GM13976 (cell line): ENCODE measurements around the gene MAPK8IP2.
A peak's percentile ranks its signal among the peaks of the same experiment; 100 is the strongest.
"Not testable (repeated sequence)": the region's sequence is repeated elsewhere in the genome, so short reads cannot be mapped to it uniquely, and the experiment has no call there.

Source experiments
- DNase-seq: peaks from one replicate; pipeline ENCODE4 v3.0.0; 2012; ENCODE audit warnings: low spot score
- in situ Hi-C: fragments of 300-500 bp; cut with MboI; formaldehyde crosslinking; loops from one replicate; pipeline ENCODE4 v1.12.0; 2022; ENCODE audit warnings: low sequenced_read_pairs, mixed read lengths, inconsistent platforms; ENCODE audit not compliant: unreplicated experiment
- TF ChIP-seq, protein P1 (sequence below): IDR thresholded peaks from 2 replicates; pipeline ENCODE4 v1.5.1; 2012; ENCODE audit warnings: borderline replicate concordance, mild to moderate bottlenecking; ENCODE audit not compliant: insufficient read depth; ENCODE audit errors: extremely low read depth, missing control alignments, control extremely low read depth

MAPK8IP2 gene

DNA sequence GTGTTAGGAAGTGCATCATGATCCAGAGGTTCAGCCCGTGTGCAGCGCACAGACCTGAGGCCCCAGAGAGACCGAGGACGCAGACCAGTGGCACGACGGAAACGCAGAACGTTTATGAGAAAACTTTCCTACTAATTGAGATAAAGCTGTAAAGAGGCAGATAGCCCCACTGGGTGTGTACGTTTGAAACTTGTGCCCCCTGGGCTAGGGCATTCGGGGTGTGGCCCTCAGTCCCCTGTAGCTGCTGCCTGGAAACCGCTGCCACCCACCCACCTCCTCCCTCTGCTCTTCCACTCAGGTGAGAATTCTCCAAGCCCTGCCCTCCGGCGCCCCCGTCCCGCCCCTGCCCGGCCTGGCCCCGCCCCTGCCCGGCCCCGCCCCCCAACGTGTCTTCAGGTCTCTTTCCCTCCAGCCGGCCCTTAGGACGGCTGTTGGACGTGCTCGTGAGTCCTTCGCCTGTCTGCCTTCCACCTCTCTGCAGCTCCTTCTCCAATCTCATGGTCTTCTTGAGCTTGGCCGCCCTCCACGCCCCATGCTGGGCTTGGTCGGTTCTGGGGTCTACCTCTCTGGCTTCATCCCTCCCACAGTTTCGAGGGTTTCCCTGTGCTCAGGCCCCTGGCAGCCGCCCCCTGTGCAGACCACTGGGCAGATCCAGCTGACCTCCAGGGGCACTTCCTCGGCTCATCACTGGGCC lies 12.1 kb downstream of the MAPK8IP2 start:
- peak; percentile 77 for DNase-seq
- in situ Hi-C loops, result no loop called here
- TF ChIP-seq, protein P1, sequence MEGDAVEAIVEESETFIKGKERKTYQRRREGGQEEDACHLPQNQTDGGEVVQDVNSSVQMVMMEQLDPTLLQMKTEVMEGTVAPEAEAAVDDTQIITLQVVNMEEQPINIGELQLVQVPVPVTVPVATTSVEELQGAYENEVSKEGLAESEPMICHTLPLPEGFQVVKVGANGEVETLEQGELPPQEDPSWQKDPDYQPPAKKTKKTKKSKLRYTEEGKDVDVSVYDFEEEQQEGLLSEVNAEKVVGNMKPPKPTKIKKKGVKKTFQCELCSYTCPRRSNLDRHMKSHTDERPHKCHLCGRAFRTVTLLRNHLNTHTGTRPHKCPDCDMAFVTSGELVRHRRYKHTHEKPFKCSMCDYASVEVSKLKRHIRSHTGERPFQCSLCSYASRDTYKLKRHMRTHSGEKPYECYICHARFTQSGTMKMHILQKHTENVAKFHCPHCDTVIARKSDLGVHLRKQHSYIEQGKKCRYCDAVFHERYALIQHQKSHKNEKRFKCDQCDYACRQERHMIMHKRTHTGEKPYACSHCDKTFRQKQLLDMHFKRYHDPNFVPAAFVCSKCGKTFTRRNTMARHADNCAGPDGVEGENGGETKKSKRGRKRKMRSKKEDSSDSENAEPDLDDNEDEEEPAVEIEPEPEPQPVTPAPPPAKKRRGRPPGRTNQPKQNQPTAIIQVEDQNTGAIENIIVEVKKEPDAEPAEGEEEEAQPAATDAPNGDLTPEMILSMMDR, result no peak

DNA sequence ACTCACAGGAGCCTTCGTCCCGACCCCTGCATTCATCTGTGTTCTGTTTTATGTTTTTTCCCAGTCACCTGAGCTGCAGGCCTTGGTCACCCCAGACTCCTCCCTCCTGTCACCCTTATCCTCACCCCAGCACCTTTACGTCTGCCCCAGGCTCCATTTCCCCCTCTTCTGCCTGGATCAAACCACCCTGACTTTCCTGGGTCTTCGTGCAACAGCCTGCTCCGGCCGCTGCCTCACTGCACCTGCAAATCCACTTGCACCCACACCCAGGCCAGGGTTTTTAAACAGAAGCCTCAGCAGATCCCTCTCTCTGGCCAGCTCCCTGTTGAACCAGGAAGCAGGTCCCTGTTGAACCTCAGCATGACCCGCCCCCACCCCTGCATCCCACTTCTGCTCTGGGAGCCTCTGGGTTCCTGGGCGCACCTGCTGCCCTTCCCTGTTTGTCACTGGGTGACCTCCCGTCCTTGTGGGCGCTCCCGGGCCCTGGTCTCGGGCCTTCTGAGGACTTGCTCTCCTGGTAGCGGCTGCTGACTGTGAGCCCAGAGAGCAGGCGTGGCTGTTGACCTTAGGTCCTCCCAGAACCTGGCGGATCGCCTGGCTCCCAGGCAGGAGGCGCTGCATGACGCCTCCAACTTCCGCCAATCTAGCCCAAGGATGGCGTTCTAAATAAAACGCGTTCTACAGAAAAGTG lies 12.8 kb downstream of the MAPK8IP2 start:
- in situ Hi-C loops, result no loop called here
- DNase-seq, result peak; percentile 24
- TF ChIP-seq, protein P1, result no peak

DNA sequence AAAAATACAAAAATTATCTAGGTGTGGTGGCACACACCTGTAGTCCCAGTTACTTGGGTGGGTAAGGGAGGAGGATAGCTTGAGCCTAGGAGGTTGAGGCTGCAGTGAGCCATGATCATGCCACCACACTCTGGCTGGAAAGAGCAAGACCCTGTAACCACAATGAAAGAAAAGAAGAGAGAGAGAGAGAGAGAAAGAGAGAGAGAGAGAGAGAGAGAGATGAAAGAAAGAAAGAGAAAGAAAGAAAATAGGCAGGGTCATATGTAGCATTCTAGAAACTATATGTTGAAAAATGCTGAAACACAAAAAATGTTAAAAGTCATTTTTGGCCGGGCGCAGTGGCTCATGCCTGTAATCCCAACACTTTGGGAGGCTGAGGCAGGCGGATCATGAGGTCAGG lies 13.7 kb downstream of the MAPK8IP2 start:
- in situ Hi-C loops, DNase-seq: not testable (repeated sequence)

DNA sequence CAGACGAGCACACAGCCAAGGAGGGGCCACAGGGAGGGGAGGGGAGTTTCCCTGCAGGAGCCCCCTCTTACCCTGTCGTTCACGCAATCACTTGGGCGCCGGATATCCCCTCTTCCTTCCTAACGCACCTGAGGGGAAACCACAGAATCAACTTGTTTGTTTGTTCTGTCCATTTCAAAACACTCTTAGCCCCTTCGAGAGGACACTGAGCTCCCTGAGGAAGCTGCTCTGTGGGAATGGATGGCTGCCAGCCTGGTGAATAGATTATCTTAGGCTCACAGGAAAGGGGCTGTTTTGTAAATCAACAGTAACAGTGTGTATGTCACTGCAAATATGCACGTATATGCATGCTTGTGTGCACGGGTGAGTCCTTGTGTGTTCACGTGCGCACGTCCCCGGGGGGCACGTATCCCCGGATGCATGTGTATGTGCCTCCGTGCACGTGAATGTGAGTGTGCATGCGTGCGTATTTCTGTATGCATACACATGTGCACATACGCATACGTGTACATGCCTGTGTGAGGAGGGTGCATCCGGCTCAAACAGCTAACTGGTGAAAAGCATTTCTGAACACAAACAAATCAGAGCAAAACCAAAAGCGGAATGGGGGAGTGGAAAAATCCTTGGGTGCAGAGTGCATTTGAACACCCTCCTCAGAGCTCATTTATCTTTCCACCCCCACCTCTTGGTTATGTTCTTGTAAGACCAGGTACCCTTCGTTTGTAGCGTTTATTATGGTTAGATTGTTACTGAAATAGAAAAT lies 20.2 kb downstream of the MAPK8IP2 start:
- peak; percentile 84 for DNase-seq
- in situ Hi-C loops, result no loop called here
- TF ChIP-seq, protein P1, result no peak

DNA sequence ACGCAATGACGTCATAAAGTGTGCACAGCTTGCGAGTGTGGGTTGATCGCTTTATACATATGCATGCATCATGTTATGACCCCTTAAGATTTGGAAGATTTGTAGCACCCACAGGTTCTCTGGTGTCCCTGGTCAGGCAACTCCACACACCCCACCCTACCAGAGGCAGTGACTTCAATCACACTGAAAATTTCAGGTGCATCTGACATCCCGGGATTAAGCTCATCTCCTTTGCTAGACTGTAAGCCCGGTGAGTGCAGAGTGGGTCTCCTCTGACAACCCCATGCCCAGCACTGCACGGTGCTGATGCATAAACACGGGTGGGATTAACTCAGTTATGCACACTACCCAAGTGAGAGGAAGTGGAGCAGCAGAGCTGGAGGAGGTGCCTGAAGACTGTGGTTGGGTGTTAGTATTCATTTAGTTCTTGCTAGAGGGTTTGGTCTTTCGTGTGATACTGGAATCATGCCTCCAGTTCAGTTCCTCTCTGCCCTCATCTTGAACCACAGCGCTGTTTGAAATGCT lies 20.8 kb downstream of the MAPK8IP2 start:
- in situ Hi-C loops, result no loop called here
- TF ChIP-seq, protein P1, result no peak
- peak; percentile 63 for DNase-seq

DNA sequence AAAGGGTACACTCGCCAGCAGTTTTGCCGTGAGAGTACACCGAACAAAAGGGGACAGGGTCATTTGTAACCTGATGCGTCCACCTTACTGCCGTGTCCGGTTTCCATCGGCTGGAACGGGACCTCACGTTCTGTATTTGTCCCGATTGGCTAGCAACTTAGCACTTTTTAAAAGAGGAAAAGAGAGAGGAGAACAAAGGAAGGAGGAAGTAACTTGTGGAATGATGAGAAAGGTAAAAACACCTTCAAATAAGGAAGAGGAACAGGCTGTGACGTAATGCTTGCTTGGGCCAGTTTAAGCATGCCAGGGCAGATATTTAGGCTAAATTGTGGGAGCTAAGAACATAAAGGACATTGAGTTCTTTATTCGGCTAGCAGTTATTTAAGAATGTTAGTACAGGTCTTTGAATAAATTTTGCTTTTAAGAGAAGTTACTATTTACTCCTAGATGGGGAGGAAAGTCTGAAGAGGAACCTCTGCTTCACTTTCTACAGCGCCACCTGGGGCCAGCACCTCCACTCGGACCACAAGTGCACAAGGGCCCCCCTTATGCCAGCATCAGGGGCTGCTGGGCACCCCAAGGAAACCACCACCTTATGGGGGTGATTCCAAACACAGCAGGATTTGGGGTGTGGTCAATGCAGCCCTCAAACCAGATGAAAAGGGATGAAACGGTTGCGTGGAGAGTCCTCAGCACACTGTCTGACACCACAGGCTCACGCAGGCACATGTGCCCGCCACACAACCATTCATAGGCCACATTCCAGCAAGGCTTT lies 21.5 kb downstream of the MAPK8IP2 start:
- TF ChIP-seq, protein P1, result peak; percentile 44
- peak; percentile 44 for DNase-seq
- in situ Hi-C loops, result no loop called here
